ENCODE measurements around the gene PACRG. TPM values are rescaled to one million over a fixed set of nuclear protein-coding genes. Genes with fewer than 3 reads are reported as not detected.
"Not testable (repeated sequence)": the region's sequence is repeated elsewhere in the genome, so short reads cannot be mapped to it uniquely, and the experiment has no call there.

PACRG gene
- total RNA-seq, result under 0.01 and 0.51 TPM in 2 replicates

DNA sequence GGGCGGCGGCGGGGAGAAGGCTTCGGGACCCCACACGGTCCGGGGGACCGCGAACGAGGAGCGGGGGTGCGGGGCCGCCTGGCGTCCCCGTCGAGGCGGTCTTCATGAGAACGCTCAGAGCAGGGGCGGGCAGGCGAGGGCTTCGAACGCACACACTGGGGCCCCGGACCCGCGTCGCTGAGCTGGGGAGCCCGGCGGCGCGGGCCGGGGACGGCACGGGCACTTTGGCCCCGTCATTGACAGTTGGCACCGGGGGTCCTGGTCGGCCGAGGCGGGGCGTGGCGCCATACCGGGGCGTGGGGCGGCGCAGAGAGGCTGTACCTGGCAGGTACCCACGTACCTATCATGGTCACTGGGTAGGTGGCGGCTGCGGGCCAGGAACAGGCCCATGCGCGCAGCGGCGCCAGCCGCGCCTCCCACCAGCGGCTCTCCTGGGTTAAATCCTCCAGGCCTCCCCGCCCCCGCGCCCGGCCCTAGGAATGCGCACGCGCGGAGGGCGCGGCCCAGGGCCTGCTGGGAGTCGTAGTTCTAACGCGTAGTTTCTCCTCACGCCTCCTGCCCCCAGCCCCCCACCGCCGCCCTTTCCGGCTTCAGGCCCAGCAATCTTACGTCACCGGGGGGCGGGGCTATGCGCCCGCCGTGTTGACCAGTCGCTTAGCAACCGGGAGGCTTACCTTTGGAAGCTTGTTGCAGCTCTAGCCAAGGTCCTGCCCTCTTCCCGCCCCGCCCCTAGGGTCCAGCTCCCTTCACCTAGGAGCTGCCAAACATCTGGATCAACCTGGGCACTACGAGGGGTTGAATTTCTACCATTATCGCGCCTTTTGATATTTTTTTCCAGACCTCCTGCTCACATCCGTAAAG, at the start of gene PACRG, which contains the start of gene PRKN:
PACRG (plus strand) TSS at position 653 of the 861 bp plus-strand sequence.
PRKN (minus strand) TSS at position 445 of the 861 bp plus-strand sequence.
- no peak for FAIRE-seq

DNA sequence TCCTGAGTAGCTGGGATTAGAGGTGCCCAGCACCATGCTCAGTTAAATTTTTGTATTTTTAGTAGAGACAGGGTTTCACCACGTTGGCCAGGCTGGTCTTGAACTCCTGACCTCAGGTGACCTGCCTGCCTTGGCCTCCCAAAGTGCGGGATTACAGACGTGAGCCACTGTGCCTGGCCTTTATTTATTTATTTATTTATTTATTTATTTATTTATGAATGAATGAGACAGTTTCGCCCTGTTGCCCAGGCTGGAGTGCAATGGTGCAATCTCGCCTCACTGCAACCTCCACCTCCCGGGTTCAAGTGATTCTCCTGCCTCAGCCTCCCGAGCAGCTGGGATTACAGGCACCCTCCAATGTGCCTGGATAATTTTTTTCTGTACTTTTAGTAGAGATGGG, 48.9 kb upstream of the PACRG start:
- H3K4me3 ChIP-seq (ENCODE audit: low read depth, low read length); H3K27me3 ChIP-seq (ENCODE audit: control insufficient read depth, insufficient read depth, low read length); DNase-seq (ENCODE audit: low read depth); H3K36me3 ChIP-seq (ENCODE audit: control insufficient read depth, insufficient read depth, low read length); FAIRE-seq: not testable (repeated sequence)

More for the DNA sequence above, at the start of gene PACRG, which contains the start of gene PRKN:
- DNase-seq (ENCODE audit: low read depth), result peak; percentile 95
- Histone ChIP-seq H3K36me3 (ENCODE audit: control insufficient read depth, insufficient read depth, low read length) (no peaks in the 10 kb centered on the region), H3K27me3 (ENCODE audit: control insufficient read depth, insufficient read depth, low read length) (no peaks in the 10 kb centered on the region), H3K4me3 (ENCODE audit: low read depth, low read length) (peak within 1 kb of the TSS; percentile 84)
- TF ChIP-seq, protein P1, sequence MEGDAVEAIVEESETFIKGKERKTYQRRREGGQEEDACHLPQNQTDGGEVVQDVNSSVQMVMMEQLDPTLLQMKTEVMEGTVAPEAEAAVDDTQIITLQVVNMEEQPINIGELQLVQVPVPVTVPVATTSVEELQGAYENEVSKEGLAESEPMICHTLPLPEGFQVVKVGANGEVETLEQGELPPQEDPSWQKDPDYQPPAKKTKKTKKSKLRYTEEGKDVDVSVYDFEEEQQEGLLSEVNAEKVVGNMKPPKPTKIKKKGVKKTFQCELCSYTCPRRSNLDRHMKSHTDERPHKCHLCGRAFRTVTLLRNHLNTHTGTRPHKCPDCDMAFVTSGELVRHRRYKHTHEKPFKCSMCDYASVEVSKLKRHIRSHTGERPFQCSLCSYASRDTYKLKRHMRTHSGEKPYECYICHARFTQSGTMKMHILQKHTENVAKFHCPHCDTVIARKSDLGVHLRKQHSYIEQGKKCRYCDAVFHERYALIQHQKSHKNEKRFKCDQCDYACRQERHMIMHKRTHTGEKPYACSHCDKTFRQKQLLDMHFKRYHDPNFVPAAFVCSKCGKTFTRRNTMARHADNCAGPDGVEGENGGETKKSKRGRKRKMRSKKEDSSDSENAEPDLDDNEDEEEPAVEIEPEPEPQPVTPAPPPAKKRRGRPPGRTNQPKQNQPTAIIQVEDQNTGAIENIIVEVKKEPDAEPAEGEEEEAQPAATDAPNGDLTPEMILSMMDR (IDR thresholded peaks at IDR 0.05; ENCODE audit: insufficient read depth, low read length, severe bottlenecking), result no peak

DNA sequence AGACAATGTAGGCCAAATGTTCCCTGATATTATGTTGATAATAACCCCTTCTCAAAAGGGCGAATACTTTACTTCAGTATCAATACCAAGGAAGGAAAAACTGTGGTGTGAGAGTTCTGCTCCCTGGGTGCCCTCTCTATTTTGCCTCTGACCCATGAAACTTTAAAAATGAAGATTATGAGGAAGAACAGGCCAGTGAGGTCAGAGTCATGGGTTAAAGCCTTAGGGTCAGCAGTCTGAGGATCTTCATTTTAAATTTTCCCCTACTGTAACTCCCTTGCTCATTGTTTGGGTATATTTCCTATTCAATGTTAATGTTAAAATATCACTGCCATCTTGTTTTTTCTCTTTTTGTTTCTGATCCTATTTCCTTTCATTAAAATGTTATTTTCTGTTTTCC, 48.1 kb upstream of the PACRG start:
- H3K36me3 ChIP-seq (ENCODE audit: control insufficient read depth, insufficient read depth, low read length), result no peaks in the 10 kb centered on the region
- H3K27me3 ChIP-seq (ENCODE audit: control insufficient read depth, insufficient read depth, low read length), result no peaks in the 10 kb centered on the region
- FAIRE-seq (no peak), DNase-seq (ENCODE audit: low read depth) (no peak)
- TF ChIP-seq, protein P1 (IDR thresholded peaks at IDR 0.05; ENCODE audit: insufficient read depth, low read length, severe bottlenecking), result no peak
- H3K4me3 ChIP-seq (ENCODE audit: low read depth, low read length), result no peak overlapping the region

DNA sequence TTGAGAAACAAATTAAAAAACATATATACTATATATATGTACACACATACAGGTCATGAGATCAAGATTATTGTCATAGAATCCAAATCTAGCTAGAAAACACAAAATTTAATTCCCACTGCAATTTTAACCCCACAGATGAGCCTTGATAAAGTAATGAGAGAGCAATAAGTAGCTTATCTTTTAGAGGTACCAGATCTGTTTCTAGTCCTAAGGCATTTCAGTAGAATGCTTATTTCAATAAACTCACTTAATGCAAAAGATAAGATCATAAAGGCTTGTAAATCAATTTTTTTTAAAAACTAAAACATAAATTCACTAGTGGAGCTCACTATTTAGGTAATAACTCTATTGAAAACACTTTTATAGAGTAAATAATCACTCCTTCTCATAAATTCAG, 47.4 kb upstream of the PACRG start:
- DNase-seq (ENCODE audit: low read depth), result no peak
- H3K27me3 ChIP-seq (ENCODE audit: control insufficient read depth, insufficient read depth, low read length), result no peaks in the 10 kb centered on the region
- H3K36me3 ChIP-seq (ENCODE audit: control insufficient read depth, insufficient read depth, low read length), result no peaks in the 10 kb centered on the region
- TF ChIP-seq, protein P1 (IDR thresholded peaks at IDR 0.05; ENCODE audit: insufficient read depth, low read length, severe bottlenecking), result no peak
- no peak for FAIRE-seq
- H3K4me3 ChIP-seq (ENCODE audit: low read depth, low read length), result no peak overlapping the region

DNA sequence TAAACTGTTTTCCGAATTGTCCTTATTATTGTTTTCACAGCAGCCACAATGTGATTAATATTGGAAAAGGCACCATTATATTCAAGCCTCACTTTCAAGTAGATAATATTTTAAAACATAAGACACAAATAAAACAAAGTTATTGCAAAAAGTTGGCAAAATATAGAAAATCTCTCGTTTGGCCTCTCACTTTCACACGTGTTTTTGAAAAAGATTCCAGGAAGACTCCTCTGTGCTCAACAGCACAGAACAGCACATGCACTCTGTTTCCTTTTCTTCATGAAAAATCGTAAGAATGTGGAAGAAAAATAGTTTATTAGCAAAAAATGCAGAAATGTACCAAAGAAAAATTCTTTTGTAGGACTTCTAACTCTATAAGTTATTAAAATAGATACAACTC, 46.9 kb upstream of the PACRG start:
- TF ChIP-seq, protein P1 (IDR thresholded peaks at IDR 0.05; ENCODE audit: insufficient read depth, low read length, severe bottlenecking), result no peak
- DNase-seq (ENCODE audit: low read depth) (no peak), FAIRE-seq (no peak)
- no peaks in the 10 kb centered on the region for H3K36me3 ChIP-seq (ENCODE audit: control insufficient read depth, insufficient read depth, low read length)
- H3K27me3 ChIP-seq (ENCODE audit: control insufficient read depth, insufficient read depth, low read length), result no peaks in the 10 kb centered on the region
- H3K4me3 ChIP-seq (ENCODE audit: low read depth, low read length), result no peak overlapping the region

DNA sequence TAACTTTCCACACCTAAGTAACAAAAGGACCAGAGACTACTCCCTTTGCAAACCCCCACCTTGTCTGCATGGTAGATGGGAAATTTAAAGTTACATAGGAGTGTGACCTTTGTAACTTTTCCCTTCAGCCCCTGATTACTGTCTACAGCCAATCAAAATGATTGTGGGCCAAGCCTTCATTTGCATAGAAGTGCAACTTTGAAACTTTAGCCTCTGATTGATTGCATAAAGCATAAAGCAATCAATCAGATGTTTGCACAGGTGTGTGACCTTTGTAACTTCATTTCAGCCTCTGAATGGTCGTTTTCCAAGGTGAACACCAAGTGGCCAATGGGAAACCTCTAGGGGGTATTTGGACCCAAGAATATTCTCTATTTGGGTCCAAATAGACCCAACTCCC, 46.3 kb upstream of the PACRG start:
- Histone ChIP-seq H3K4me3 (ENCODE audit: low read depth, low read length) (no peak overlapping the region), H3K36me3 (ENCODE audit: control insufficient read depth, insufficient read depth, low read length) (no peaks in the 10 kb centered on the region), H3K27me3 (ENCODE audit: control insufficient read depth, insufficient read depth, low read length) (no peaks in the 10 kb centered on the region)
- FAIRE-seq (no peak), DNase-seq (ENCODE audit: low read depth) (no peak)
- TF ChIP-seq, protein P1 (IDR thresholded peaks at IDR 0.05; ENCODE audit: insufficient read depth, low read length, severe bottlenecking), result no peak
